H4 (cell line): ENCODE results near the gene RAB34. TPM values are rescaled to one million over a fixed set of nuclear protein-coding genes. Genes with fewer than 3 reads are reported as not detected.
"Not testable (repeated sequence)": the region's sequence is repeated elsewhere in the genome, so short reads cannot be mapped to it uniquely, and the experiment has no call there.

Experiments used
- DNase-seq: peaks from one replicate; pipeline ENCODE4 v3.0.0-alpha.2; 2015; ENCODE audit warnings: low spot score
- total RNA-seq: library from RNA; depleted of rRNA; stranded (reverse); fragments of >200 nt; shearing (Covaris generic); gene quantifications from 2 replicates; pipeline ENCODE4 v1.2.3, GENCODE V29; 2014

Gene RAB34
- total RNA-seq, 1 experiment from 2014 or later: 233 TPM

DNA sequence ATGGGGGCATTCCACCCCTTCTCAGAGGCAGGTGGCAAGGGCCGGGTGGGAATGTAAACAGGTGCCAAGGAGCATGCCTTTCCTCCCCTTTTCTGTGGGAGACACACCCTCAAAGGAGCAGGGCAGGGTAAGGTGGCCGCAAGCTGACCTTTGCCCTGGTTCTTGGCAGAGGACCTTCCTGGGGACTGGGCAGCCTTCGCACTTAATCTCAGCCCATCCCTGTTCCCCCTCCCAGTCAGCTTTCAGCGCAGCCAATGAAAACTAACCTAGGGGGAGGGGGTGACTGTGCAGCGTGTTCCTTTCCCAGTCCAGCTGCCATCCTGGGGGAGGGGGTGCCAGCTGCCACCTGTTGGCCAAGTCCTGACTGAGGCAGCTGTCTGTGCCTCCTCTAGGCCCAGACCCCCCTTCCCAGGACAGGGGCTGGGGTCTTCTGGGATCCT is 29.0 kb upstream of the RAB34 start:
- DNase-seq: no peak

DNA sequence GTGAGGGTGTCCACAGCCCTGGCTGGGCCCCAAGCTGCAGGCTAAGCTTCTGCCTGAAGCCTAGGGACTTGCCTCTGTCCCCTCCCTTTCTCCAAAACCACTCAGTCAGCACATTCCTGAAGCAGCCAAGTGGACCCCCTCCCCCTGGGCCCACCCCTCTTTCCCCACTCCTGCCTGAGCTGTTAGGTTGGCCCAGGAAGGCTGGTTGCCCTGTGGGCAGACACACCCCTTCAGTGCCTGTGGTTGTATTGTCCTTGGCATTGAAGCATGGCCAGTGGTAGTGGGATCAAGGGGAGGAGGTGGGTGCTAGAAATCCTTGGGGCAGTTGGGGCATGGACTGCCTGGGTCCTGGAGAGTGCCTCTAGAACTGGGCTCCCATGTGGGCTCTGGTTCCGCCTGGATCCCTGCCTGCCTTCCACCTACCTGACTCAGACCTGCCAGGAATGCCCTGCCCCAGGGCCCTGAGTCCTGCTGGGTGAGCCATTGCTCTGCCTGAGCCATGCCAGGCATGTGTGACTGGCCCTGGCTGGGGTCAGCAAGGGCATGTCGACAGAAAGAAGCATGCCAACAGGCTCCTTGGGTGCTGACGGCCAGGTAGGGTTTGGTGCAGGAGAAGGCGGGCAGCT is 28.2 kb upstream of the RAB34 start:
- no peak for DNase-seq

GRCh38 chr17:28744972-28745785 is 27.5 kb upstream of the RAB34 start:
- DNase-seq: no peak

GRCh38 chr17:28744104-28744971 is 26.7 kb upstream of the RAB34 start:
- DNase-seq: no peak

DNA sequence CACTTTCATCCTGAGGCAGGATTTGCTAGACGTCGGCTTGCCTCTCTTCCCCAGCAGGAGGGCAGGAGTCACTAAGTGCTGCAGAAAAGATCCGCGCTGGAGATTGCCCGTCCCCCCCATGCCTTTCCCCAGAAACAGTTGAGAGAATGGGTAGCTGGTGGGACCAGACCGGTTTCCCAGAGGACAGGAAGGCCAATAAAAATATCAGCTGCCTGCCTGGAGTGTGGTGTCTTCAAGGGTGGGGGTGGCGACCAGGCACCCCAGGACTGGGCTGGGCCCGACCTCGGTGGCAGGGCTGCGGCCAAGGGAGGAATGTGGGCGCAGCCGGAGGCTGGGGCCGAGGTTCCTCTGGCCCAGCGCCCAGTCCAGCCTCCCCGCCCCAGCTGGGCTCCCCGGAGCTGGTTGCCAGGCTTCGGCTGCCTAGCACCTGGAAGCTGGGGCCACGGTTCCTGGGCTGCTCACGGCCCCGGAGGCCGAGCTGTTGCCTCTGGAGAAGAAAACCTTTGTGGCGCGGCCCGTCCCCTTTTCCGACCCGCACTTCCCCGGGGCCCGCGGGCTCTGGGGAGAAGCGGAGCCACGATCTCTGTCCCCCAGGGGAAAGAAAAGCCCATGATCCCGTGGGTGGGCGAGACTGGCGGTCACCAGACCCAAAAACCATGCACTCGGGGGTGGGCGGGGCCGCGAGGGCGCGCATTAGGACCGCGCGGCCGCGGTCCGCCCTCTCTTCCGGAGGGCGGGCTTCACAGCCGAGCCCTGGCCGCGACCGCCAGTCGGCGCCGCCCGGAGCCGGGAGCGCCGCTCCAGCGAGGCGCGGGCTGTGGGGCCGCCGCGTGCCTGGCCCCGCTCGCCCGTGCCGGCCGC is 25.8 kb upstream of the RAB34 start, which contains the start of gene TRAF4:
TRAF4 (plus strand) TSS at position 769 of the 861 bp plus-strand sequence. CDS start 102 bp downstream, outside the sequence.
- peak; percentile 92 for DNase-seq

GRCh38 chr17:28741358-28742349 is 24.0 kb upstream of the RAB34 start:
- DNase-seq: no peak

GRCh38 chr17:28740406-28741357 is 23.0 kb upstream of the RAB34 start:
- no peak for DNase-seq

- DNase-seq: no peak
Measured at GRCh38 chr17:28738680-28739384, 21.2 kb upstream of the RAB34 start.

GRCh38 chr17:28737770-28738679 is 20.4 kb upstream of the RAB34 start:
- DNase-seq: no peak

- no peak for DNase-seq
Measured at GRCh38 chr17:28737316-28737715, 19.6 kb upstream of the RAB34 start.

DNA sequence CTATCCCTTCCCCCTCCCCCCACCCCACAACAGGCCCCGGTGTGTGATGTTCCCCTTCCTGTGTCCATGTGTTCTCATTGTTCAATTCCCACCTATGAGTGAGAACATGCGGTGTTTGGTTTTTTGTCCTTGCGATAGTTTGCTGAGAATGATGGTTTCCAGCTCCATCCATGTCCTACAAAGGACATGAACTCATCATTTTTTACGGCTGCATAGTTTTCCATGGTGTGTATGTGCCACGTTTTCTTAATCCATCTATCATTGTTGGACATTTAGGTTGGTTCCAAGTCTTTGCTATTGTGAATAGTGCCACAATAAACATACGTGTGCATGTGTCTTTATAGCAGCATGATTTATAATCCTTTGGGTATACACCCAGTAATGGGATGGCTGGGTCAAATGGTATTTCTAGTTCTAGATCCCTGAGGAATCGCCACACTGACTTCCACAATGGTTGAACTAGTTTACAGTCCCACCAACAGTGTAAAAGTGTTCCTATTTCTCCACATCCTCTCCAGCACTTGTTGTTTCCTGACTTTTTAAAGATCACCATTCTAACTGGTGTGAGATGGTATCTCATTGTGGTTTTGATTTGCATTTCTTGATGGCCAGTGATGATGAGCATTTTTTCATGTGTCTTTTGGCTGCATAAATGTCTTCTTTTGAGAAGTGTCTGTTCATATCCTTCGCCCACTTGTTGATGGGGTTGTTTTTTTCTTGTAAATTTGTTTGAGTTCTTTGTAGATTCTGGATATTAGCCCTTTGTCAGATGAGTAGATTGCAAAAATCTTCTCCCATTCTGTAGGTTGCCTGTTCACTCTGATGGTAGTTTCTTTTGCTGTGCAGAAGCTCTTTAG is 18.5 kb upstream of the RAB34 start:
- DNase-seq: not testable (repeated sequence)

DNA sequence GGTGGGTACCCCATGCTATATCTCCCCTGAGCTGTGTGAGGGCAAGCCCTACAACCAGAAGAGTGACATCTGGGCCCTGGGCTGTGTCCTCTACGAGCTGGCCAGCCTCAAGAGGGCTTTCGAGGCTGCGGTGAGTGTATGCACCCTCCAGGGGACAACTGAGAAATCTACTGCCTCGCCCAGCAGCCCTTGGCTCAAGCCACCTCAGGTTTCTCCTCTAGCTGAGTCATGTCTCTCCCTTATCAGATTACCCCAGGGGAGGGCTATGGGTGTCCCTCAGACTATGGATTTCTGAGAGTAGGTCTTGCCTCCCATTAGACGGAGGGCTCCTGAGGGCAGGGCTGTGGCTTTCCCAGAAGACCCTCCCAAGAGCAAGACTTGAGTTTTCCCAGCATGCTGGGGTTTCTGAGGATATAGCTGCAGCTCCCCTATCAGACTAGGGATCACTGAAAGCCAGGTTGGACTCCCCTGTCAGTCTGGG is 17.6 kb upstream of the RAB34 start:
- DNase-seq: no peak

DNA sequence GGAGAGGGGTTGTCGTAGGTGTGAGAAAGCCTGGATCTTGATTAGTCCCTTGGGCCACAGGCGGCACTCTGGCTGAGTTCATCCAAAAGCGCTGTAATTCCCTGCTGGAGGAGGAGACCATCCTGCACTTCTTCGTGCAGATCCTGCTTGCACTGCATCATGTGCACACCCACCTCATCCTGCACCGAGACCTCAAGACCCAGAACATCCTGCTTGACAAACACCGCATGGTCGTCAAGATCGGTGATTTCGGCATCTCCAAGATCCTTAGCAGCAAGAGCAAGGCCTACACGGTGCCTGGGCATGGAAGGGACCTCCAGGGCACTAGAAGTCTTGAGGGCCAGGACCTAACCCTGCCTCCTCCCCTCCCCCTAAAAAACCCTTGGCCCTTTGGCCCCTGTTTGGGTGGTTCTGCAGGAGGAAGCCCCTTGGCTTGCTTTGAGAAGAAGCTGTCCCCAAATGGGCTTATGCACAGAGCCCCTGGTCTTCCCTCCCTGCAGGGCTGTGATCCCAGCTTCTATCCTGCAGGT is 17.1 kb upstream of the RAB34 start:
- DNase-seq: no peak

- no peak for DNase-seq
Measured at GRCh38 chr17:28733346-28733745, 15.7 kb upstream of the RAB34 start.

DNA sequence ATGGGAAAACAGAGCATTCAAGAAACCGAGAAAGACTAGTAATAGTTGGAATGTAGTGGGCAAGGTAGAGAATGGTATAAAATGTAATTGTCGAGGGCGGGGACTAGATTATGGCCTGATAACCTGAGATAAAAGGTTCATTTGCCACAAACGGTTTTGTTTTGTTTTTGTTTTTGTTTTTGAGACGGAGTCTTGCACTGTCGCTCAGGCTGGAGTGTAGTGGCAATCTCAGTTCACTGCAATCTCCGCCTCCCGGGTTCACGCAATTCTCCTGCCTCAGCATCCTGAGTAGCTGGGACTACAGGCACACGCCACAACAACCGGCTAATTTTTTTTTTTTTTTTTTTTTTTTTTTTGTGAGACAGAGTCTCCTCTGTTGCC is 12.3 kb upstream of the RAB34 start:
- no peak for DNase-seq
